GM23338 (cell line): ENCODE data around the gene RCC2.

Experiments
- CREB1 ChIP-seq: fragments of 250-450 bp; sonication (Bioruptor Pico); IDR thresholded peaks from 2 replicates; pipeline ENCODE4 v1.5.0; 2020; ENCODE audit warnings: low read depth, mild to moderate bottlenecking, moderate library complexity
- CTCF ChIP-seq, 2 experiments: fragments of 200-600 bp in 1 of 2; sonication (generic) in 1 of 2; conservative IDR thresholded peaks; 2 replicates each; pipeline versions ENCODE4 v1.5.1 to v1.6.1; 2016 to 2017; ENCODE audit warnings: antibody characterized with exemption in 2 of 2, low read depth in 2 of 2, mild to moderate bottlenecking in 2 of 2, moderate library complexity in 1 of 2
- EZH2 ChIP-seq: fragments of 200-600 bp; sonication (generic); IDR thresholded peaks from one replicate; pipeline ENCODE4 v1.8.0; 2017; ENCODE audit warnings: antibody characterized with exemption, mild to moderate bottlenecking, low read depth; ENCODE audit not compliant: unreplicated experiment
- EZH2phosphoT487 ChIP-seq: fragments of 200-600 bp; sonication (generic); IDR thresholded peaks from one replicate; pipeline ENCODE4 v1.8.1; 2018; ENCODE audit warnings: antibody characterized with exemption; ENCODE audit not compliant: unreplicated experiment
- NANOG ChIP-seq: IDR thresholded peaks from 2 replicates; pipeline ENCODE4 v1.6.1; 2016; ENCODE audit warnings: antibody characterized with exemption, borderline replicate concordance
- POLR2AphosphoS5 ChIP-seq: IDR thresholded peaks from 2 replicates; pipeline ENCODE4 v1.6.1; 2016; ENCODE audit warnings: antibody characterized with exemption, low read depth
- REST ChIP-seq: IDR thresholded peaks from one replicate; pipeline ENCODE4 v1.6.1; 2018; ENCODE audit warnings: antibody characterized with exemption; ENCODE audit not compliant: unreplicated experiment

- TF ChIP-seq POLR2AphosphoS5 (no peak), NANOG (no peak), CTCF (conservative IDR thresholded peaks at IDR 0.05; ENCODE audit: low read depth in 2 of 2) (no peak), REST (no peak), EZH2 (no peak), CREB1 (CRISPR knock-in tag) (no peak), EZH2phosphoT487 (no peak)
Observed at GRCh38 chr1:17472814-17473213, 33.3 kb upstream of the RCC2 start.
